HG03378 (cell line): ENCODE data around the gene PPP2R1B.
"Not testable (repeated sequence)": the region's sequence is repeated elsewhere in the genome, so short reads cannot be mapped to it uniquely, and the experiment has no call there.

Experiments used
- ATAC-seq: cut with Tn5 transposase; IDR thresholded peaks from one replicate; pipeline ENCODE4 v1.9.1; 2021; ENCODE audit warnings: mild to moderate bottlenecking, moderate library complexity; ENCODE audit not compliant: unreplicated experiment

Gene PPP2R1B

DNA sequence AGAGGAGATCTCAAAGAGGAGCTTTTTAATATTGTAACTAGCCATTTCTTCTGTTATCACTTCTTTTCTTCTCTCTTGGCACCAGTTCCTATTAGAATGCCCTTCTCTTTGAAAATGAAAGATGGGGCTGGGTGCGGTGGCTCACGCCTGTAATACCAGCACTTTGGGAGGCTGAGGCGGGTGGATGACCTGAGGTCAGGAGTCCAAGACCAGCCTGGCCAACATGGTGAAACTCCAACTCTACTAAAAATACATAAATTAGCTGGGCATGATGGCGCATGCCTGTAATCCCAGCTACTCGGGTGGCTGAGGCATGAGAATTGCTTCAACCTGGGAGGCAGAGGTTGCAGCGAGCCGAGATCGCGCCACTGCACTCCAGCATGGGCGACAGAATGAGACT lies 18.1 kb upstream of the PPP2R1B start:
- not testable (repeated sequence) for ATAC-seq

DNA sequence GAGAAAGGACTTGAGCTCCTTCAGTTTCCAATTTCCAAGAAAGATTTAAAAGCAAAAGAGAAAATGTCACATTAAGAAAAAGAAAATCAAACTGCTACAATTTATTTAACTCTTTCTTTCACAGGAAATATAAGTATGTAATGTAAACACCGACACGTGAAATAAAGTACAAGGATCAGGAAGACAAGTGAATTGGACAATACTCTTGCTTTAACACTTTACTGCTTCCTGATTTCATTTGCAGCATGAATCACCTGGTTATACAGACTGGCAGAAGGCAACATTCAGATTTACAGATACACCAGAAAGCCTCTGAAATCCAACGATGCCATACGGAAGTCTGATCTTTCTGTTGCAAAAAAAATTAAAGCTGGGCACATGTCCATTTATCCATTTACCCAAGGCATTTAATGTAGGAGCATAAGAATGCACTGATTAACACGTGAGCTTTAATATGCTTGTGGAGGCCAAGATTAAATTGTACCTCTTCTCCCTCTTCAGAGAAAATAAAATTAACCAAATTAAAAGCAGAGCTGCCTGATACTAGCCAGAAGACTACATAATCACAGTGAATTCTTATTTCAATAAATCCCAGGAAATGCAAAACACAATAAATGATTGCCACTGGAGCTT lies 16.0 kb upstream of the PPP2R1B start:
- ATAC-seq = no peak

GRCh38 chr11:111779118-111779517 lies 12.9 kb upstream of the PPP2R1B start:
- no peak for ATAC-seq

- no peak for ATAC-seq
These were observed 11.9 kb upstream of the PPP2R1B start for GRCh38 chr11:111778047-111778558.

GRCh38 chr11:111777094-111778046 lies 11.2 kb upstream of the PPP2R1B start:
- peak; percentile 58 for ATAC-seq

GRCh38 chr11:111776398-111777093 lies 10.4 kb upstream of the PPP2R1B start:
- peak; percentile 95 for ATAC-seq

DNA sequence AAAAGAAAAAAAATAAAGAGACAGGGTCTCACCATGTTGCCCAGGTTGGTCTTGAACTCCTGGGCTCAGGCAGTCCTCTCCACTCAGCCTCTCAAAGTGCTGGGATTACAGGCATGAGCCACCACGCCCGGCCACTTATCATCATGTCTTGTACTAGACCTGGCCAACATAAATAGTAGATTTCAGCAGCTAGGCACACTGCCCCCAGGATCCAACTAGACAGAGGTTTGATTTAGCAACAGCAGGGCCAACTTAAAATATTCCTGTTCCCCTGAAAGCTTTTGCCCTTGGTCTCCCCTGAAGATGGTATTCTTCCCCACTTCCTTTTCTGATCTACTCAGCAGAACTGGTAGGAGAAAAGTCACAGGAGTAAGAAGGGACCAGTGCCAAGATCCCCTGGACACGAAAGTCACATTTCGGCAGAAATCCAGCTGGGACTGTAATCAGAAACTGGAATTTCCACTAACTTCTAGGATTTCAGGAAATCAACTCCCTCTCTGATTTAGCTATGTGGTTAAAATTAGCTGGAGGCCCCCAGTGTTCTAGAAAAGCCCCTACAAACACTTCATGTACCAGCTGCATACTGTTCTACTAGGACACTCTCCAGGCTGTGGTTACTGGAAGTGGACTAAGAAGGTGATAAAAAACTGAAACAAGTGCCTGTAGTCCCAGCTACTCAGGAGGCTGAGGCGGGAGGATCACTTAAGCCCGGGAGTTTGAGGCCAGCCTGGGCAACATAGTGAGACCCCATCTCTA lies 8.9 kb upstream of the PPP2R1B start:
- ATAC-seq = no peak

DNA sequence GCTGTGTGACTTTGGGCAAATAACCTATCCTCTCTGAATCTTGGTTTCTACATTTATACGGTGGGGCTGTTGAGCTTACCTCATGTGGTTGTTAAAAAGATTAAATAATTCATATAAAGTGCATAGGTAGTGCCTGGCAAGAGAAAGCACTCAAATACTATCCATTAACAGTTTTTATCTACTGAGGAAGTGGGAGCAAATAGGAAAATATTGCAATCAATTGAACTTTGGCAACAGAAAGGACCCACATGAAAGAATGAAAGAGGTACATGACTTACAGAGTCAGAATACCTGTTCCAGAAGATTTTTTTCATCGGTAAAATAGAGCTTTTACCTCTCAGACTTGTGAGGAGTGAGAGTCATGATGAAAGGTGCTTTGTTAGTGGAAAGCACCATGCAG lies 6.3 kb upstream of the PPP2R1B start:
- no peak for ATAC-seq

GRCh38 chr11:111771205-111771604 lies 5.0 kb upstream of the PPP2R1B start:
- ATAC-seq = not testable (repeated sequence)

GRCh38 chr11:111770581-111771134 lies 4.5 kb upstream of the PPP2R1B start:
- no peak for ATAC-seq

DNA sequence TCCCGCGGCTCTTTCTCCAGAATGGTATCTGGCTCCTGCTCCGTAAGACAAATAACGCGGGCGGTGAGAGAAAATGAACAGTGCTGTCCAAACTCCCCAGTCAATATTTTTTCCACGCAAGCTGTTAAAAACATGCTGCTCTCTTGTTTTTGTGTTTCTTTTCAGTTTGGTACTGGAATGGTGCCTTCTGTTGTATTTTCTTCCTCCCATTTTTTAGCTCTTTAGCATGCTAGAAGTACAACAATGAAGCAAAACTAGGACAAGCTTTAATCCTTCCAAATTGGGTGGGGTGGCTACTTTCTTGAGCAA lies 599 bp upstream of the PPP2R1B start:
- ATAC-seq = no peak

DNA sequence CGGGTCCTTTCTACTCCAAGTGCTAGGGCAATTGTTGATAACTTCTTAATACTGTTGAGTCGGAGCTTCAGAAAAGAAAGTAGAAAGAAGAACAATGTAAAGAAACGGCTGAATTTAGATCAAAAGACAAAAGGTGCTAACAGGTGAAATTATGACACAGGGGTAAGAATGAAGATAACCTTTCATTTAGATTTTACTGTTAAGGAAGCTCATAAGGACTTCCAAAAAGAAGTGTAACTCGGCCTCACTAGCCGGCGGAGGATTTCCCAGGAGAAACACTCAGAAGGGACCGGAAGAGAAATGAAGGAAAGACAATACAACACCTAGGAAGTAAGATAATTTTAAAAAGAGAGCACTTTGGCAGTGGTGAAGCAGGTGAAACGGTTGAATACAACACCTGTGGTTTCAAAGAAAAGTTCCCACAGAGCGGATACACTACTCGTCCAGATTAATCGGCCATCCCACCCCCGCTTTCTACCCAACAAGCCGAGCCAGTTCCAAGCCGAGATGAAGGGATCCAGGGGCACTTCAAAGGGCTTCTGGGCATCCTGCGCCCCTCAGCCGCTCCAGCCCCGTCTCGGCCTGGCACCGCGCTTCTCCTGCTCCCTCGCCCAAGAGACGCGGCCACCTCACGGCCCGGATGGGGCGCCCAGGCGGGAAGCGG lies 737 bp downstream of the PPP2R1B start:
- ATAC-seq = peak; percentile 4

DNA sequence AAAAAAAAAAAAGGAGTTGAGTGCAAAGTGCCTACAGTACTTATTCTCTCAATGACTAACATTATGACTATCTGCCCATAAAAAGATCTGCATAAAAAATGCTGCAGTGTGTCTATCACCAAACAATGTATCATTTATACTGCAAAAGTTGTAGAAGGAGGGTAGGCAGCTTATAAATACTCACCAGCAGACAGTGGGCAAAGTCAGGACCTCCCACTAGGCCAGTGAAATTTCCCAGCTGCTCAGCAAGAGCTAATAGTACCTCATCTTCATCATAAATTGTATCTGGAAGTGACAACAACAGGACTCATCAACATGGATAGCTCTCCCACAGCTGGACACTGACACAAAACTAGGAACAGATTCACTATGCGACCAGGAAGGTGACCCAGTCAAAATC lies 1.6 kb downstream of the PPP2R1B start:
- no peak for ATAC-seq

DNA sequence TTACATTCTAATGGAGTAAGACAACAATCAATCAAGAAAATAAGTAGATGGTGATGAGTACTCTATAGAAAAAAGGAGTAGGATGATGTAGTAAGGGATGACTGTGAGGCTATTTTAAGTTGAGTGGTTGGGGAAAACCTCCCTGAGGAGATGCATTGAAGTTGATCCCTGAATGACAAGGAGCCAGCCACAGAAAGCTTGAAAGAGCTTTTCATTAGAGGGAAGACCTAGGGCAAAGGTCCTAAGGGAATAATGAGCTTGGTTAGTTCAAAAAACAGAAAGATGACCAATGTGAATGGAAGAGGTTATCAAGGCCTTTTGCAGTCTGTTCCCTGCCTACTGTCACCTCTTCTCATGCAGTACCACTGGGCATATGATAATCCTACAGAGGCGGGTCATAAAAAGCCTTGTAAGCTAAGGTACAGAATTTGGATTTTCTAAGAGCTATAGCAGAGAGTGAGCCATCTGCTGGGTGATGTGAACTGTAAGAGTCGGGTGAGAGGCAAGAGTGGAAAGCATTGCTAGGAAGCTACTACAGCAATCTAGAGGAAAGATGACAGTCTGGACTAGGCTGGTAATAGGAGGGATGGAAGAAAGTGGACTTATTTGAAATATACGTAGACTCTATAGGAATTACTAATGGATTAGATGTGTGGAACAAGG lies 3.1 kb downstream of the PPP2R1B start:
- ATAC-seq = no peak

GRCh38 chr11:111762526-111762925 lies 3.7 kb downstream of the PPP2R1B start:
- no peak for ATAC-seq

DNA sequence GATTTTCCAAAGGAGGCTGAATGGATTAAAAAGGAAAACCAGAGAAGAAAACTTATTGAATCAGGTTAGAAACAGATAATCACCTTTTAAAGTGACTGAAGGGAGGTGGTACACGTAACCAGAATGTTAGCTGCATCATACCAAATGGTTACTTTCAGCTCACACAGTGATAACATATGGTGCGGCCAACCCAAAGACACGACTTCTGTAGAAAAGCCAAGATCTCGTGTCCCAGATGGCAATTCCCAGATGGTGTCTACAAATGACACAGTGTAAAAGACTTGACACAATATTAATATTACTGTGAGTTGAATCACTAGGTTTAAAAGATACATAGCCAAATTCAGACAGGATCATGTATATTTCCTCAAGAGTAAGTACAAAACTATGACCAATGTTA lies 5.2 kb downstream of the PPP2R1B start:
- ATAC-seq = no peak

DNA sequence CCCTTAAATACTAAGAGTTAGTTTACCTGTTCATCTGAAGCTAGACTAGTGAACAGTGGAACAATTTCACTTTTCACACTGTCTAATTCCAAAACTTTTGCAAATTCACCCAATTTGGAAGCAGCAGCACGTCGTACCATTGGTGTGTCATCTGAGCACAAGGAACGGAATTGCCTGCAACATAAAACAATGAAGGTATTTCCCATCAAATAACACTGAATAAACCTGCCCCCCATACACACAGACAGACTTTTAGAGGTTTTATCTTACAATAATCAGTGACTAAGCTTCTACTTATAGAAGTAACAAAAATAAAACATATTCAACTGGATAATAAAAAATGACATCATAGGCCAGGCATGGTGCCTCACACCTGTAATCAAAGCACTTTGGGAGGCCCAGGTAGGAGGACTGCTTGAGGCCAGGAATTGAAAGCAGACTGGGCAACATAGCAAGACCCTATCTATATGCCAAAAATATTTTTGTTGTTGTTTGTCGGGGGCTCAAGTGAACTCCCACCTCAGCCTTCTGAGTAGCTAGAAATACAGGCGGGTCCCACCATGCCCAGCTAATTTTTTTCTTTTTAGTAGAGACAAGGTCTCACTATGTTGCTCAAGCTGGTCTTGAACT lies 6.3 kb downstream of the PPP2R1B start:
- no peak for ATAC-seq

GRCh38 chr11:111759376-111759775 lies 6.8 kb downstream of the PPP2R1B start:
- ATAC-seq = no peak

GRCh38 chr11:111756097-111756496 lies 10.1 kb downstream of the PPP2R1B start:
- no peak for ATAC-seq
